AG20443 (cell line): ENCODE results near the gene DYRK4.
"Not testable (repeated sequence)": the region's sequence is repeated elsewhere in the genome, so short reads cannot be mapped to it uniquely, and the experiment has no call there.

Source experiments
- DNase-seq: peaks from one replicate; pipeline ENCODE4 v3.0.0; 2012; ENCODE audit warnings: low spot score, mixed read lengths

DYRK4 gene

GRCh38 chr12:4562034-4562657 is at the start of gene DYRK4:
DYRK4 (plus strand) TSS chr12:4562208; CDS start chr12:4562246, 38 bp downstream.
- peak; percentile 92 for DNase-seq

GRCh38 chr12:4518106-4518728 is 43.8 kb upstream of the DYRK4 start:
- DNase-seq, result peak; percentile 12

DNA sequence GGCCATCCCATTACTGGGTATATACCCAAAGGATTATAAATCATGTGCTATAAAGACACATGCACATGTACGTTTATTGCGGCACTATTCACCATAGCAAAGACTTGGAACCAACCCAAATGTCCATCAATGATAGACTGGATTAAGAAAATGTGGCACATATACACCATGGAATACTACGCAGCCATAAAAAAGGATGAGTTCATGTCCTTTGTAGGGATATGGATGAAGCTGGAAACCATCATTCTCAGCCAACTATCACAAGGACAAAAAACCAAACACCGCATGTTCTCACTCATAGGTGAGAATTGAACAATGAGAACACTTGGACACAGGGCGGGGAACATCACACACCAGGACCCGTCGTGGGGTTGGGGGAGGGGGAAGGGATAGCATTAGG is 38.6 kb upstream of the DYRK4 start:
- not testable (repeated sequence) for DNase-seq

- DNase-seq, result peak; percentile 7
These were observed 35.0 kb upstream of the DYRK4 start for GRCh38 chr12:4526923-4527546.

DNA sequence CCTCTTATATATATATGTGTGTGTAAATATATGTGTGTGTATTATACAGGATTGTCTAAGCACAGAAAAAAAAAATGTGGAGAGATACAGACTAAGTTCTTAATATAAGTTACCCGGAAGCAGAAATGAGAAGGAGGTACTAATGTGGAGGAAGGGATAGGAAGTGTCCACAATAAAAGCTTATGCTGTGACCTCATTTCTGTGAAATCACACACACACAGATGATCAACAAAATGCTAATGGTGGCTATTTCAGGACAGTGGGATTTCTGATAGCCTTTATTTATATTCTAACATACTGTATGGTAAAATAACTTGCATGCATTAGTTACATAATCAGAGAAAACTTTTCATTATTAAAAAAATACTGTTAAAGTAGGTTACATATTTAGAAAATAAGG is 31.8 kb upstream of the DYRK4 start:
- no peak for DNase-seq

- DNase-seq, result no peak
These were observed 30.9 kb upstream of the DYRK4 start for GRCh38 chr12:4530982-4531586.

- no peak for DNase-seq
These were observed 26.9 kb upstream of the DYRK4 start for GRCh38 chr12:4535092-4535491.

DNA sequence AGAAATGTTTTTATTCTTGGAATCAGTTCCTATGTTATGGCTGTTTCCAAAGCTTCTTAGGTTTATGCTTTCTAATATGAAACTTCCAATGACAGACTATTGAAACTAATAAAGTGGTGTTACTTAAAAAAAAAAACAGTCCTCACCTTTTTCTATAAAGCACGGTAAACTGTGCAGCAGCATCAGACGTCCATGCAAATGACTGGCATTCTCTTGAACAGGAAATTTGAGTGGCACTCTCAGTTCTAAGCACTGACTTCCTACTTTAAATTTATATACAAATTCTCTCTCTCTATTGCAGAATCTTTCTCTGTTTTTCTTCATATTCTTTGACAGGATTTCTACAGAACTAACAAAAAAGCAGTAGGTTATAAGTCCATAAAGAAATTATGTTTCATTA is 26.1 kb upstream of the DYRK4 start:
- no peak for DNase-seq

- DNase-seq, result peak; percentile 99
These were observed 23.5 kb upstream of the DYRK4 start, which contains the start of gene RAD51AP1 for GRCh38 chr12:4538207-4539160. RAD51AP1 (plus strand) TSS chr12:4538890; CDS start chr12:4538940, 50 bp downstream.

GRCh38 chr12:4539167-4539870 is 22.7 kb upstream of the DYRK4 start:
- DNase-seq, result no peak

- DNase-seq, result no peak
These were observed 21.8 kb upstream of the DYRK4 start for GRCh38 chr12:4540170-4540569.

DNA sequence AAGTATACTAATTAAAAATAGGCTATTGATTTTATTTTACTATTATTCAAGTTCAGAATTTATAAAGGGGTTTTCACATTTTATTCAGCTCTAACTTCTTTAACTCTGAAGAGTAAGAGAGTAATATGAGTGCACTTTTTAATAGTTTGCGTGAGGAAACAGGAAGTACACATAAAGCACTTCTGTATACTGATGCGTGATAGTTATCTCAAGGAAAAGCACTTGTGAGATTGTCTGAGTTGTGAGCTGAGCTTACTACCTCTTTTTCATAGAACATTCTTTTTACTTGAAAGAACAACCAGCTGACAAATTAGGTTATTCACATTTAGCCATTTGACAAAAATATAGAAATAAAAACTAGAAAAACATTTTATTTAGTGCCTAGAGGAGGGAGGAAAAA is 21.4 kb upstream of the DYRK4 start:
- DNase-seq, result no peak

GRCh38 chr12:4545195-4545594 is 16.8 kb upstream of the DYRK4 start:
- DNase-seq, result no peak

GRCh38 chr12:4552191-4552590 is 9.8 kb upstream of the DYRK4 start:
- DNase-seq, result no peak

GRCh38 chr12:4553943-4554342 is 8.1 kb upstream of the DYRK4 start:
- DNase-seq, result no peak

- DNase-seq, result no peak
These were observed 6.2 kb upstream of the DYRK4 start for GRCh38 chr12:4555804-4556203.

DNA sequence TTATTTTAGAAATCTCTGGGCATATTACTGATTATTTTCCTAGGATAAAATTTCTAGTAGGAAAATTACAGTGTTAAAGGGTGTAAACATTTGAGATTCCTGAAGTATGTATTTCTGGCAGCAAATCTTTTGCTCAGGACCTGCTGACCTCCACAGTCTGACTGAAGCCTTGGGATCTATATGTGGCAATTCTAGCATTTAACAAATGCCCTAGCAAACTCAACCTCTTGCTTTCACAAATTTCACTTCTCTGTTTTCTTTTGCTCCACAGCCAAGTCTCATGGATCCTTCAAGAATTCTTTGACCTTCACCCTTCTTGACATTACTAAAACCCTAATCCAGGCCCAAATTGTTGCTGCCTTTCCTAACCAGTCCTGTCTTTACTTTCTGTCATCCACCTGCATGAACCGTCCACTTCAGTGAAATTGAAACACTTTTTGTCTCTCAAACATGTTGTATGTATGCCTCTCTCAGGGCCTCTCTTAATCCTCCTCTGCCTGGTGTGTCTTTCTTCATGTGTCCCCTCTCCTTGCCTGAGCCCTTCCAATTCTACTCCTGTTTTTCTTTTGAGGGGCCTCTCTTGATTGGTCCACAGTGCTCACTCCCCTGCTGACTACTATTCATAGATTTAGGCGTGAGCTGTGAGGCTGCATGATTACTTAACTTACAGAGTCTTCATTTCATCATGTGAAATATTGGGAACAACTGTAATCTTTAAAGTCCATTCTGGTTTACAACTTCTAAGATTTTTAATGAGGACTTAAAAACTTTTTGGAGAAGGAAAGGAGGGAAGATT is 5.1 kb upstream of the DYRK4 start:
- DNase-seq, result no peak

DNA sequence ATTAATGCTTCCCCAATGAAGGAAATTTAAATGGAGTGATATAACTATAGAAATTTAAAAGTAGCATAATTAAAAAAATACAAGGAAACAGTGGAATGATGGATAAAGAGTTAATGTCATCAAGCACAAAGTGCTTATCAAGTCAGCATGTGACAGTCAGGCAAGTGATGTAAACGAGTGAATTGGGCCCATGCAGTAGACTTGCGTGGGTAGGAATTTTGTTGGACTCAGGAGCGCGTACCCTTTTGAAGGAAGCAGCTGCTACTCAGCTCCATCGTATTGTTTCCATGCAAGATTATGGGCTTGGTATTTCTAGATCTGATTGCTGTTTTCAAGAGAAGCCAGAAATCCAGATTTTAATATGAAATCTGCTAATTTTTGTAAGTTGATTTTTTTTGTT is 4.4 kb upstream of the DYRK4 start:
- no peak for DNase-seq

DNA sequence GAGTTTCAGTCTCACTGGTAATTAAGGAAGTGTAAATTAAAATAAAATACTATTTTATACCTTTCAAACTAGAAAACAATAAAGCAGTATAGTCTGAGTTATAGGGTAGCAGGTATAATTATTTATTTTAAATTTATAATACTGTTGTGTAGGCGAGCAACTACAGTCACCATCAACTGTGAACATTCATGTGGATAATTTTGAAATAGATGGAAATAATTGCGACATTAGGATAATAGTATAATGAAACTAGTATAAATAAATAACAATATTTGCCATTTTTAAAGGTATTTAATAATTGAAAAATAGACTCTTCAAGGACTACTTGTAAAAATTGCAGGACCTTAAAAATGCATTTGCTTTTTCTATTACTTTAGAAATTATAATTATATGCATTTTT is 3.8 kb upstream of the DYRK4 start:
- DNase-seq, result no peak

DNA sequence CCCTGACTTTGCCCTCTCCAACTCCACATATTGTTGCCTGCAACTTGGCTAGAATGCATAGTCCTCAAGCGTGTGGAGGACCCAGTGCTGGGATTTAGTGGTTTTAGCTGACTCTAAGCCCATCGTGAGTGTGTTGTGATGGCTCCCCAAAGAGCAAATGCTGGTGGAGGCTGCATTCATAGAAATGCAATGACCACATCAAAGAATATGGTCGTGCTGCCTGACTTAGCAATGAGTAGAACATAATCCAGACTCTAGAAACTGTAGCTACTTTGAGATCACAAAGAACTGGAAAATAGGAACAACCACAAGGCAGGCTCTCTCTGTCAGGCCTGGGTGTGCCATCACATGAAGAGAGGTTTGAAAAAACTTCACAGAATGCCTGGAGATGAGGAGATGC is 1.3 kb downstream of the DYRK4 start:
- DNase-seq, result no peak
